Omental fat pad (tissue), 4 donors: ENCODE results near the gene GRAP2. TPM values are rescaled to one million over a fixed set of nuclear protein-coding genes. Genes with fewer than 3 reads are reported as not detected.

Experiments
- ATAC-seq: fragments of 150-250 bp; one replicate; pipeline ENCODE4 v1.9.1; 2016; ENCODE audit warnings: mild to moderate bottlenecking, moderate library complexity; ENCODE audit not compliant: low FRiP score
- DNase-seq: peaks from one replicate; pipeline ENCODE4 v3.0.0-alpha.2; 2019; ENCODE audit warnings: low spot score
- total RNA-seq, 4 donors: library from RNA; depleted of rRNA; stranded (reverse); fragments of >200 nt; gene quantifications; one replicate each; pipeline ENCODE4 v1.1.0, GENCODE V29; 2016
- TF ChIP-seq, protein P1 (sequence below), 3 donors: fragments of 450-650 bp; IDR thresholded peaks; one replicate each; pipeline ENCODE4 v1.5.1; 2016 to 2017; ENCODE audit warnings: antibody characterized with exemption in 3 of 3, mild to moderate bottlenecking in 3 of 3, moderate library complexity in 2 of 3

The GRAP2 gene
- total RNA-seq, 4 donors from 2014 or later, result 1.0 to 9.5 (median 3.7) TPM

DNA sequence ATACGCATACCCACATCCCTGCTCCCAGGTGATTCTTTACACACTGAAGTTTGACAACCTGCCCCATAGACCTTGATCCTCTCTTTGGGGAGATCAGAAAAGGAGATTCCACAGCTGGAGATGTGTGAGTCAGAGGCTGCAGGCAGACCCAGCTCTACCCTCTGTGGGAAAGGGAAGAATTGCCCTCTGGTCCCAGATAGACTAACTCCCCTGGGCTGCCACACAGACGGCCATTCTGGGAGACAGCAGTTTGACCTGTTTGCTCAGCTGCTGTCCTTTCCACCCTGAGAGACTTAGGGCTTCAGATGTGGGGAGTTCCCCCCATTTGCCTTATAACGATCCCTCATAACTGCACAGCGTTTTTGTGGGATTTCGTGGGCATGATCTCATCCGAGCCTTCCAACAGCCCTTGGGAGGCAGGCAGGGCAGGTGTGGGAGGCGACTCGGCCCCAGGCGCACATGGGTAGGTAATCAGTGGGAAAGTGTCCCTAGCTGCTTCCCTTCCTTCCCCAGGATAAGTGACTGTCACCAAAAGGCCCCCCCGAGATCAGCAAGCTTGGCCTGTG is 107.9 kb downstream of the GRAP2 start:
- DNase-seq, result no peak
- ATAC-seq, result no peak
- TF ChIP-seq, protein P1, sequence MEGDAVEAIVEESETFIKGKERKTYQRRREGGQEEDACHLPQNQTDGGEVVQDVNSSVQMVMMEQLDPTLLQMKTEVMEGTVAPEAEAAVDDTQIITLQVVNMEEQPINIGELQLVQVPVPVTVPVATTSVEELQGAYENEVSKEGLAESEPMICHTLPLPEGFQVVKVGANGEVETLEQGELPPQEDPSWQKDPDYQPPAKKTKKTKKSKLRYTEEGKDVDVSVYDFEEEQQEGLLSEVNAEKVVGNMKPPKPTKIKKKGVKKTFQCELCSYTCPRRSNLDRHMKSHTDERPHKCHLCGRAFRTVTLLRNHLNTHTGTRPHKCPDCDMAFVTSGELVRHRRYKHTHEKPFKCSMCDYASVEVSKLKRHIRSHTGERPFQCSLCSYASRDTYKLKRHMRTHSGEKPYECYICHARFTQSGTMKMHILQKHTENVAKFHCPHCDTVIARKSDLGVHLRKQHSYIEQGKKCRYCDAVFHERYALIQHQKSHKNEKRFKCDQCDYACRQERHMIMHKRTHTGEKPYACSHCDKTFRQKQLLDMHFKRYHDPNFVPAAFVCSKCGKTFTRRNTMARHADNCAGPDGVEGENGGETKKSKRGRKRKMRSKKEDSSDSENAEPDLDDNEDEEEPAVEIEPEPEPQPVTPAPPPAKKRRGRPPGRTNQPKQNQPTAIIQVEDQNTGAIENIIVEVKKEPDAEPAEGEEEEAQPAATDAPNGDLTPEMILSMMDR (IDR thresholded peaks at IDR 0.05), result no peak

DNA sequence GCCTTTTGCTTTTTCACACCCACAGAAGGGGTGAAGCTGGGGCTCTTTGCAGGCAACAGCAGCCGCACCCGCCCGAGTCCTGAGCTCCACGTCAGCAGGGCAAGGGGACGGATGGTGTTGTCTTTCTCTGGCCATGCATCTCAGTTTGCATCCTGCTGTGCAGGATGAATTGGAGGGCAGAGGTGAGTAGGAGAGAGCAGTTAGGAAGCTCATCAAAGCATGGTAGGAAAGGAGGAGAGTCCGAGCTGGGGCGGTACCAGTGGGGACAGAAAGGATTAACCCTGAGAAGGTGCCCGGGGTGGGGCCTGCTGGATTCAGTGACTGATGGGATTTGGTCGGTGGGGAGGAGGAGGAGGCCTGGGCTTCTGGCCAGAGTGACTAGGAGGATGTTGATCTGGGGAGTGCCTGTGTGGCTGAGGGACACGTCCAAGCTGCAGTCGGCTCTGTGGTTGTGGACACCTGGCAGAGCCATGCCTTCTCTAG is 108.4 kb downstream of the GRAP2 start:
- no peak for ATAC-seq
- DNase-seq, result no peak
- TF ChIP-seq, protein P1 (IDR thresholded peaks at IDR 0.05), result no peak

DNA sequence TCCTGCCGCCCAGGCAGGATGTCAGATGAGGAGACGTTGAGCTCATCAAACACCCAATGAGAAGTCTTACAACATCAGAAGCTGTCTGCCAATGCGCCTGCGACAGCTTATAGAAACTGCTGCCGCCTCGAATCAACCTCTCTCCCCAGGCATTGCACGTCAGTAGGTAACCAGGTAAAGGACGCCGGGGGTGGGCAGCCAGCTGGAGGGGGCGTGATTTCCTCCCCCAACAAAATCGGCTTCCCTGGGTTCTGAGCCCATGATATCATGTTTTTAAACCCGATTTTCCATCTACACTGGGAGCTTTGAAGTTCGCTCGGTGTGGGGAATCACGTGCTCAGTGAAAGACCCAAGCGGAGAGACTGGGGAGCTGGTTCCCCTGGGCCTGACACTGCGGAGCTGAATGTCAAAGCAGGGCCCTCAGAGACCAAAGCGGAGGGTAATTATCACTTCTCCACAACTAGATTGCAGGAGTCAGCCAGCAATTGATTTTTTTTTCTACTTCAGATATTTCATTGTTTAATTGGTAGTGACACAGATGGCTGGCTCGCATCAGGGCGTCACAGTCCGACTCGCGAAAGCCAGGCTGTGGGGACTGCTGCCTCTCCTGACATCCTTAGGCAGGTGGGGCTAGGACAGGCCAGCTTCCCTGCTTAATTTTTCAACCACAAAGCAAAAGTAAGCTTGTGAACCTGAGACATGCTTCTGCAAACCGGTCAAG is 109.2 kb downstream of the GRAP2 start:
- ATAC-seq (no peak), DNase-seq (no peak)
- TF ChIP-seq, protein P1 (IDR thresholded peaks at IDR 0.05), result no peak

DNA sequence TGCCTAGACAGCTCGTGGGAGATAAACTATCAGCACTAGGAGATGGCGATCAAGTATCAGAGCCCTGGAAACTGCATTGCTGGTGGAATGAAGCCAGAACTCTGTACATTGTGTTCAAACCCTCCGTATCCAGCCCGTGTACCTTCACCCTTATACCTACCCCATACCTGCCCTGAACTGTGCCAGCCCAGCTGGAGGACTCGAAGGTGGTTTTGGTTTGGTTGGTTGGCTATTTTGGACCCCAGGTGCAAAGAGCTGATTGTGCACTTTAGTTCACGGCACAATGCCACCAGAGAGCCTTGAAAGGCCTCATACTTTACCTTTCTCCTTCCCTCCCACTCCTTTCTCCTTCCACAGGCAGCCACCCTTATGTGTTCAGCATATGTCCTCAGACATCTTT is 109.9 kb downstream of the GRAP2 start:
- TF ChIP-seq, protein P1 (IDR thresholded peaks at IDR 0.05), result no peak
- no peak for DNase-seq
- no peak for ATAC-seq

DNA sequence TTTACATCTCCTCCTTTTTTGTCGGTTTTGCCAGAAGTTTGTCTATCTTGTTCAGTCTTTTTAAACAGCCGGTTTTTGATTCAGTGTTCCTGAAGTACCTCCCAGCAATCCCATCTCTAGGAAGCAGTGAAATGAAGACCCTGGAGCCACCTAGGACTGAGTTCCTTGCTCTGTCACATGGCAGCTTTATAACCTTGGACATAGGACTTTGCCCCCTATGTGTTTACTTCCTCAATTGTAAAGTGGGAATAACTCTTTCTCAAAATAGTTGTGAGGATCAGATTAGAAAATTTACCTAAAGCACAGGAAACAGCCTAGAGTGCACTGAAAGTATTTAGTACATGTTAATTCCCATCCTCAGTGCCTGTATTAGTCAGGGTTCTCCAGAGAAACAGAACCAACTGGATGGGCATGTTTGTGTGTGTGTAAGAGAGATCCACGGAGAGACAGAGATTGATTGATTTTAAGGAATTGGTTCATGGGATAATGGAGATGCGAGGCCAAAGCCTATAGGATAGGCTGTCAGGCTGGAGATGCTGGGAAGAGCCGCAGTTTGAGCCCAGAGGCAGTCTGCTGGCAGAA is 113.9 kb downstream of the GRAP2 start:
- TF ChIP-seq, protein P1 (IDR thresholded peaks at IDR 0.05), result no peak
- DNase-seq, result no peak
- no peak for ATAC-seq

DNA sequence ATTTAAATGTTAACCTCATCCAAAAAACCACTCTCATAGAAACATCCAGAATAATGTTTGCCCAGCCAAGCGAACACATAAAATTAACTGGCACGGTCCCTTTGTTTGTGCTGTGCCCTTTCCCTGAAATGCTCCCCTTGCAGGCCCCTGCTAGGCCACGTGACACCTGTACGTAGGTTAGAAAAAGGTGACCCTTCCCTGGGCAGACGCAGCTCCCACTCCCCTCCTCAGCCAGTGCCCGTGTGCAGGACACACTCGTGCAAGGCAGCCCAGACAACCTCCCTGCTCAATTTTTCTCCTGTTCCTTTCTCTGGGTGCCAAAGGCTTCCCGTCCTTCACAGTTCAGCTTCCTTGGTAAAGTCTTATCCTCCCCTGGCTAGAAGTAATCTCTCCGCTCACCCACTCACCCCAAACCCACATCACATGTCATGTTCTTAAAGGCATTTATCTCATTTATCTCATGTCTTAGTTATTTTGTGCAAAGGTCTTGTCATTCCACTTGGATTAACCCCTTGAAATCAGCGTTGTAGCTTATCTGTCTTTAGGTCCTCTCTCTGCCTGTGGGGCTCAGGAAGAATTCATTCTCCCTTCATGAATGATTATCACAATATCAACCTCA is 114.6 kb downstream of the GRAP2 start:
- DNase-seq (no peak), ATAC-seq (no peak)
- TF ChIP-seq, protein P1 (IDR thresholded peaks at IDR 0.05), result no peak
